RWPE2 (cell line): ENCODE data around the gene SNURF.

Experiments used
- ATAC-seq: fragments of 200-7000 bp; cut with Tn5 transposase; 3 replicates; pipeline ENCODE4 v1.9.1; 2021; ENCODE audit warnings: low read depth
- DNase-seq: peaks from one replicate; pipeline ENCODE4 v3.0.0-alpha.2; 2020; ENCODE audit warnings: low spot score
- H3K27ac ChIP-seq: fragments of 450-650 bp; 2 replicates; pipeline ENCODE4 v1.5.1; 2017; ENCODE audit warnings: mild to moderate bottlenecking; ENCODE audit not compliant: poor library complexity, severe bottlenecking
- H3K27me3 ChIP-seq: fragments of 250-450 bp; sonication (Bioruptor Pico); 2 replicates; pipeline ENCODE4 v1.5.1; 2021; ENCODE audit warnings: mild to moderate bottlenecking, moderate library complexity; ENCODE audit not compliant: insufficient read depth, poor library complexity, severe bottlenecking
- H3K36me3 ChIP-seq: fragments of 250-450 bp; sonication (Bioruptor Pico); 2 replicates; pipeline ENCODE4 v1.5.1; 2020; ENCODE audit warnings: low read depth, mild to moderate bottlenecking, moderate library complexity
- H3K4me1 ChIP-seq: fragments of 250-450 bp; sonication (Bioruptor Pico); 2 replicates; pipeline ENCODE4 v1.5.1; 2021; ENCODE audit warnings: mild to moderate bottlenecking, moderate library complexity; ENCODE audit not compliant: insufficient read depth, poor library complexity, severe bottlenecking
- H3K4me3 ChIP-seq: fragments of 250-450 bp; sonication (Bioruptor Pico); 2 replicates; pipeline ENCODE4 v1.5.1; 2021; ENCODE audit warnings: mild to moderate bottlenecking, moderate library complexity; ENCODE audit not compliant: severe bottlenecking
- H3K9me3 ChIP-seq: fragments of 250-450 bp; sonication (Bioruptor Pico); 2 replicates; pipeline ENCODE4 v1.5.1; 2021; ENCODE audit warnings: mild to moderate bottlenecking, moderate library complexity; ENCODE audit not compliant: severe bottlenecking
- TF ChIP-seq, protein P1 (sequence below): fragments of 450-650 bp; IDR thresholded peaks from one replicate; pipeline ENCODE4 v1.5.1; 2017; ENCODE audit warnings: mild to moderate bottlenecking, moderate library complexity; ENCODE audit not compliant: poor library complexity, severe bottlenecking

SNURF gene

DNA sequence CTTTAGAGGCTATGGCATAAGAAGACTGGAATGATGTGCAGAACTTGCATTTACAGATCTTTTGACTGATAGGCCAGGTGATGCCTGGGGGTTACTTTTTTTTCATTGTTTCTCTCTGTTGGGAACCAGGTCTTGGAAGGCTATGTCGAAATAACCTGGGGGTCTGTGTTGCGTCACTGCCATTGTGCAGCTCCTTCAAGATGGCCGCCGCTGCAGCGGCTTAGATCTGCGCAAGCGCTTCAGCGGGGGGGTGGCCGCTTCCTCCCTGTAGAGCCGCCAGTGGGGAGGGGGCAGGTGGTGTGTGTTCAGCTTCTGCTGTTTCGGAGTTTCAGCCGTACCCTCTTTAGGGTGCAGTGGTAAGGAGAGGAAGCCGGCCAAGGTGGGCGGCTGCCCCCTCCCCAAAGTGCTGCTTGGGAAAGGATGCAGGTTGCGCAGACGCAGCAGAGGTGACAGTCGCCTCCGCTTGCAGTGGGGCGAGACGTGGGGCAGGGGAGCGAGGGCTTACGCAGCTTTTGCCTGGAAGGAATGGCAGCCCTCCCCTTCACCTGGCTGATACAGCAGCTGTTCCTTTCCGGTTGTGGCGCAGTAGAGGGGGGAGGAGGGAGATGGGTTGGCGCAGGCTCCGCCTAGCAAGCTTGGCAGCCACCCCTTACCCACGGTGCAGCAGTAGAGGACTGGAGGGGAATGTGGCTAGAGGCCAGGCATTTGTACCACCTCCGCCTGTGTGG, 1.5 kb downstream of the SNURF start:
- TF ChIP-seq, protein P1, sequence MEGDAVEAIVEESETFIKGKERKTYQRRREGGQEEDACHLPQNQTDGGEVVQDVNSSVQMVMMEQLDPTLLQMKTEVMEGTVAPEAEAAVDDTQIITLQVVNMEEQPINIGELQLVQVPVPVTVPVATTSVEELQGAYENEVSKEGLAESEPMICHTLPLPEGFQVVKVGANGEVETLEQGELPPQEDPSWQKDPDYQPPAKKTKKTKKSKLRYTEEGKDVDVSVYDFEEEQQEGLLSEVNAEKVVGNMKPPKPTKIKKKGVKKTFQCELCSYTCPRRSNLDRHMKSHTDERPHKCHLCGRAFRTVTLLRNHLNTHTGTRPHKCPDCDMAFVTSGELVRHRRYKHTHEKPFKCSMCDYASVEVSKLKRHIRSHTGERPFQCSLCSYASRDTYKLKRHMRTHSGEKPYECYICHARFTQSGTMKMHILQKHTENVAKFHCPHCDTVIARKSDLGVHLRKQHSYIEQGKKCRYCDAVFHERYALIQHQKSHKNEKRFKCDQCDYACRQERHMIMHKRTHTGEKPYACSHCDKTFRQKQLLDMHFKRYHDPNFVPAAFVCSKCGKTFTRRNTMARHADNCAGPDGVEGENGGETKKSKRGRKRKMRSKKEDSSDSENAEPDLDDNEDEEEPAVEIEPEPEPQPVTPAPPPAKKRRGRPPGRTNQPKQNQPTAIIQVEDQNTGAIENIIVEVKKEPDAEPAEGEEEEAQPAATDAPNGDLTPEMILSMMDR: no peak
- ATAC-seq: peak; percentile 84
- peaks cover 3% of the 10 kb centered on the region for H3K9me3 ChIP-seq
- peaks cover 13% of the 10 kb centered on the region for H3K36me3 ChIP-seq
- no peaks in the 10 kb centered on the region for H3K27me3 ChIP-seq
- peaks cover 5% of the 10 kb centered on the region for H3K4me1 ChIP-seq
- H3K4me3 ChIP-seq: peak overlapping the region; percentile 58
- peak overlapping the region; percentile 71 for H3K27ac ChIP-seq
- peak; percentile 85 for DNase-seq

DNA sequence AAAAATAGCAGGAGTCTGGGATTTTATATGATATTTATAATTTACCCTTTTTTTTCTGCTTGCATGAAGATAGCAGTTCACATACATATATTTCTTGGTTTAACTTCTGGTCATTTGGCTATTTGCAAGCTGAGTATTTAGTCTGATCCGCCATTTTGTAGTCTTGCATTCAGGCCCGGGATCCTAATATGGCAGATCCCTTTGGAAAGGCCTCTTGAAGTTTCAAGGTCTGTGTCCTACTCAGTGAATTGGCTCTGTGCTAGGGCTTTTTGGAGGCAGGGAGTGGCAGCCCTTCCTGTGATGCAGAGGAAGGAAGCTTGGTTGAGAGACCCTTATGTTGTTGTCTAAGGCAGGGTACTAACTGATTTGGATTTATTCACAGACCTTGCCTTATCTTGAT, 2.9 kb downstream of the SNURF start:
- Histone ChIP-seq H3K9me3 (peaks cover 3% of the 10 kb centered on the region), H3K27me3 (no peaks in the 10 kb centered on the region), H3K4me1 (peaks cover 5% of the 10 kb centered on the region), H3K4me3 (no peak overlapping the region), H3K27ac (no peak overlapping the region), H3K36me3 (peaks cover 27% of the 10 kb centered on the region)
- ATAC-seq (no peak), DNase-seq (no peak)
- TF ChIP-seq, protein P1: no peak

DNA sequence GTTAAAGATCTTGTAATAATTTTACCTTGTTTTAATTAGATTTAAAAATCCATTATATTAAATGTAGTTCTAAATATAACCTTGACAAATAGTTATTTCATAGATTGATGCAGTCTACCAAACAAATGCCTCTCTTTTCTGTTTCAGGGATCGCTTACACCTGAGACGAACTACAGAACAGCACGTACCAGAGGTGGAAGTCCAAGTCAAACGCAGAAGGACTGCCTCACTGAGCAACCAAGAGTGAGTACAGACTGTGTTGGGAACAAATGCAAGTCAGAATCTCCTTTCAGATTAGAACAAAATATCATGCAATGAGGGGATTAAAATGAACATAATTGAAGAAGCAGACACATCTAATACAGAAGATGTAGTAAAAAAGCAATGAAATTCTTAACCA, 7.2 kb downstream of the SNURF start:
- ATAC-seq: no peak
- no peak for DNase-seq
- H3K4me1 ChIP-seq: peaks cover 12% of the 10 kb centered on the region
- TF ChIP-seq, protein P1: no peak
- peaks cover 3% of the 10 kb centered on the region for H3K9me3 ChIP-seq
- no peak overlapping the region for H3K4me3 ChIP-seq
- peaks cover 66% of the 10 kb centered on the region for H3K36me3 ChIP-seq
- no peaks in the 10 kb centered on the region for H3K27me3 ChIP-seq
- H3K27ac ChIP-seq: no peak overlapping the region

DNA sequence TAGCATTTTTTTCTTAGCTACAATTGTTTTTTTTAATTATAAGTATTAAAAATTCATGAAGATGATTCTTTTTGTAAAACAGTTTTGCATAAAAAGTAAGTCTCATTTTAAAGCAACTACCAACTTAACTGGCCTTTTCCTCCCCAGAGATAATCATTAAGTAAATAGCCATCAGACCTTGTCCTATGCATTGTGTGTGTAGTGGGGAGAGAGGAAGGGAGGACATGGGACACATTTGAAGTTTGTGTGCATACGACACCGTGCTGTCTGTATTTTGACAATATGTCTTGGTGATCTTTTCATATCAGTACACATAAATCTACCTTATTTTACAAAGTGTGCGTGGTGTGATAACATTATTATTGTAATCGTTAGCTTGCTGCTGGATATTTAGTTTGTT, 8.1 kb downstream of the SNURF start:
- TF ChIP-seq, protein P1: no peak
- no peak overlapping the region for H3K4me3 ChIP-seq
- ATAC-seq (no peak), DNase-seq (no peak)
- H3K27me3 ChIP-seq: no peaks in the 10 kb centered on the region
- H3K36me3 ChIP-seq: peaks cover 75% of the 10 kb centered on the region
- H3K27ac ChIP-seq: no peak overlapping the region
- peaks cover 3% of the 10 kb centered on the region for H3K9me3 ChIP-seq
- H3K4me1 ChIP-seq: peaks cover 7% of the 10 kb centered on the region

DNA sequence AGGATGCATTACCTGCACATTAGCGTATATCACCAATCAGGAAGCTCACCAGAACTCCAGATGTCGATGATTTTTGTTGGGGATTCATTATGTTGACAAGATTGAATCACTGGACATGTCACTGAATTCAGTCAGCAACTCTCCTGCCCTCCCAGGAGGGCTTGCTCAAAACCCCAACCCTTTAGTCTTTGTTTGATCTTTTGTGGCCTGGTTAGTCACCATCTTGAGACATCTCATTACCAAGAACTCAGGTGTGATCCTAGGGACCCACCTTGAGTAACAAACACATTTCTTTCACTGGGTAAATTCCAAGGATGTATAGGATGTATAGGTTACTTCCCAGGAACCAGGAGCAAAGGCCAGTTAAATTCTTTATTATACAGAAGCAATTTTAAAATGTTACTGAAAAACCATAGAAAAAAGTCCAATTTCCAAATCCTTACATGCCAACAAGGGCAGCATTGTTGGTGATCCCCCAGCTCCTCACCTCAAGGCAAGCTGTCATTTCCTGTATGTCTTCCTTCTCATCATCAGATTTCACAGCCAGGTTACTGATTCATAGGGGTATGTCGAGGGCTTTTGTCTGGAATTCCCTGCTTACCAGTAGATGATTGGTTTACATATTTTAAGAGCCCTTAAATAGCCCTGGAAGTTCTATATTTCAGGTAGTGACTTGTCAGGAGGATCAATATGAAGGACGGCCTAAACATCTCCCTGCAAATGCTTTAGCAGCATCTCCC, 11.7 kb downstream of the SNURF start:
- Histone ChIP-seq H3K27me3 (no peaks in the 10 kb centered on the region), H3K4me3 (no peak overlapping the region), H3K36me3 (peaks cover 96% of the 10 kb centered on the region), H3K4me1 (peaks cover 7% of the 10 kb centered on the region), H3K9me3 (peaks cover 3% of the 10 kb centered on the region), H3K27ac (peak overlapping the region; percentile 68)
- DNase-seq (no peak), ATAC-seq (peak; percentile 81)
- TF ChIP-seq, protein P1: no peak
